Tibial nerve (tissue), 4 donors: Measurements from ENCODE around the gene ARR3.

Experiments used
- CTCF ChIP-seq, 5 experiments: fragments of 200-600 bp in 3 of 5; fragments of 450-650 bp in 2 of 5; sonication (generic) in 3 of 5; IDR thresholded peaks; one replicate each; pipeline ENCODE4 v1.5.1; 2016 to 2019; ENCODE audit warnings: antibody characterized with exemption in 5 of 5, mild to moderate bottlenecking in 3 of 5, moderate library complexity in 2 of 5
- EP300 ChIP-seq, 2 donors: sonication (generic); formaldehyde crosslinking; IDR thresholded peaks; one replicate each; pipeline ENCODE4 v1.6.1; 2017; ENCODE audit warnings: antibody characterized with exemption in 2 of 2, mild to moderate bottlenecking in 1 of 2

GRCh38 chrX:70324326-70324725 is 56.2 kb downstream of the ARR3 start:
- TF ChIP-seq CTCF (IDR thresholded peaks at IDR 0.05) (no peak), EP300 (IDR thresholded peaks at IDR 0.05) (no peak)
